UCSD-AML1 (cell line): ENCODE data around the gene TEAD3.

Experiments
- DNase-seq: peaks from one replicate; lab custom pipeline; 2025; ENCODE audit not compliant: unreplicated experiment; lab: John Stamatoyannopoulos, UW

TEAD3 gene

DNA sequence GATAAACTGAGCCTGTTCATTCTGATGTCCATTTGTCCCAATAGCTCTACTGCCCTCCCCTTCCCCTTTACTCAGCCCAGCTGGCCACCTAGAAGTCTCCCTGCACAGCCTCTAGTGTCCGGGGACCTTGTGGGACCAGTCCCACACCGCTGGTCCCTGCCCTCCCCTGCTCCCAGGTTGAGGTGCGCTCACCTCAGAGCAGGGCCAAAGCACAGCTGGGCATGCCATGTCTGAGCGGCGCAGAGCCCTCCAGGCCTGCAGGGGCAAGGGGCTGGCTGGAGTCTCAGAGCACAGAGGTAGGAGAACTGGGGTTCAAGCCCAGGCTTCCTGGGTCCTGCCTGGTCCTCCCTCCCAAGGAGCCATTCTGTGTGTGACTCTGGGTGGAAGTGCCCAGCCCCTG, 69.4 kb downstream of the TEAD3 start:
- no peak for DNase-seq

DNA sequence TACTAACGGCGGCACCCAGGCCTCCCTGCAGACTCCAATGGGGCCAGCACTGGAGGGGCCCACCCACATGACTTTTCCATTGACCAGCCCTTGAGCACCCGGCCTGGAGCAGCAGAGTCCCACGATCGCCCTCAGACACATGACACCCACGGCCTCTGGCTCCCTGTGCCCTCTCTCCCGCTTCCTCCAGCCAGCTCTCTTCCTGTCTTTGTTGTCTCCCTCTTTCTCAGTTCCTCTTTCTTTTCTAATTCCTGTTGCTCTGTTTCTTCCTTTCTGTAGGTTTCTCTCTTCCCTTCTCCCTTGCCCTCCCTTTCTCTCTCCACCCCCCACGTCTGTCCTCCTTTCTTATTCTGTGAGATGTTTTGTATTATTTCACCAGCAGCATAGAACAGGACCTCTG, 70.8 kb downstream of the TEAD3 start:
- DNase-seq = no peak

DNA sequence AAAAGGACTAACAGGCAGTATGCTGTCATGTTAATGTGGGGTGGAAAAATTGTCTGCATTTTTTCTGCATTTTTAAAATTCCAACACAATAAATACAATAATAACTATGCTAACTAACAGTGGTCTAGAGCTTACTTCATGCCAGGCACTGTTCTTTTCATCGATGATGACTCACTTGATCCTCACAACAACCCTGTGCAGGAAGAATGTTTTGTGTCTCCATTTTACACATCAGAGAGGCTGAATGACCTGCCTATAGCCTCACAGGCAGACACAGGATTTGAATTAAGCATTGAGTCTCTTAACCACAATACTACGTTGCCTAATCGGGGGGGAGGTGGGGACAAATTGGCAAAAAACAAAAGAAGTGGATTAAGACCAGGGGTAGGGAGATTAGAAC, 71.6 kb downstream of the TEAD3 start:
- no peak for DNase-seq
